HG02610 (cell line): ENCODE measurements around the gene PDSS2.
"Not testable (repeated sequence)": the region's sequence is repeated elsewhere in the genome, so short reads cannot be mapped to it uniquely, and the experiment has no call there.

Experiments
- ATAC-seq: cut with Tn5 transposase; IDR thresholded peaks from one replicate; pipeline ENCODE4 v1.9.1; 2021; ENCODE audit warnings: mild to moderate bottlenecking, moderate library complexity; ENCODE audit not compliant: unreplicated experiment

PDSS2 gene

GRCh38 chr6:107230024-107230423 lies 229.3 kb downstream of the PDSS2 start:
- ATAC-seq, result no peak

- no peak for ATAC-seq
Measured at GRCh38 chr6:107228754-107229153, 230.6 kb downstream of the PDSS2 start.

- peak; percentile 86 for ATAC-seq
Measured at GRCh38 chr6:107221519-107221918, 237.8 kb downstream of the PDSS2 start.

GRCh38 chr6:107219851-107220250 lies 239.5 kb downstream of the PDSS2 start:
- ATAC-seq, result no peak

GRCh38 chr6:107218142-107218541 lies 241.2 kb downstream of the PDSS2 start:
- no peak for ATAC-seq

- no peak for ATAC-seq
Measured at GRCh38 chr6:107217248-107217647, 242.1 kb downstream of the PDSS2 start.

- ATAC-seq, result no peak
Measured at GRCh38 chr6:107216197-107216933, 243.0 kb downstream of the PDSS2 start.

- no peak for ATAC-seq
Measured at GRCh38 chr6:107215334-107215733, 244.0 kb downstream of the PDSS2 start.

- ATAC-seq, result no peak
Measured at GRCh38 chr6:107214655-107215054, 244.7 kb downstream of the PDSS2 start.

- no peak for ATAC-seq
Measured at GRCh38 chr6:107209406-107210305, 249.7 kb downstream of the PDSS2 start.

- no peak for ATAC-seq
Measured at GRCh38 chr6:107207251-107207873, 252.0 kb downstream of the PDSS2 start.

GRCh38 chr6:107205058-107205998 lies 254.0 kb downstream of the PDSS2 start:
- no peak for ATAC-seq

- ATAC-seq, result no peak
Measured at GRCh38 chr6:107202876-107203468, 256.4 kb downstream of the PDSS2 start.

- ATAC-seq, result no peak
Measured at GRCh38 chr6:107198631-107199416, 260.5 kb downstream of the PDSS2 start.

GRCh38 chr6:107196152-107196551 lies 263.2 kb downstream of the PDSS2 start:
- ATAC-seq, result no peak

- ATAC-seq, result not testable (repeated sequence)
Measured at GRCh38 chr6:107194723-107195122, 264.6 kb downstream of the PDSS2 start.

GRCh38 chr6:107192830-107193229 lies 266.5 kb downstream of the PDSS2 start:
- no peak for ATAC-seq

- ATAC-seq, result no peak
Measured at GRCh38 chr6:107187630-107188029, 271.7 kb downstream of the PDSS2 start.

GRCh38 chr6:107186047-107186446 lies 273.3 kb downstream of the PDSS2 start:
- no peak for ATAC-seq
